Measurements from ENCODE around the gene CD27. TPM values are rescaled to one million over a fixed set of nuclear protein-coding genes. Genes with fewer than 3 reads are reported as not detected.
A peak's percentile ranks its signal among the peaks of the same experiment; 100 is the strongest.

Gene CD27
- total RNA-seq, 4 donors from 2014 or later, result 0.44 to 0.63 TPM; not detected in 2

DNA sequence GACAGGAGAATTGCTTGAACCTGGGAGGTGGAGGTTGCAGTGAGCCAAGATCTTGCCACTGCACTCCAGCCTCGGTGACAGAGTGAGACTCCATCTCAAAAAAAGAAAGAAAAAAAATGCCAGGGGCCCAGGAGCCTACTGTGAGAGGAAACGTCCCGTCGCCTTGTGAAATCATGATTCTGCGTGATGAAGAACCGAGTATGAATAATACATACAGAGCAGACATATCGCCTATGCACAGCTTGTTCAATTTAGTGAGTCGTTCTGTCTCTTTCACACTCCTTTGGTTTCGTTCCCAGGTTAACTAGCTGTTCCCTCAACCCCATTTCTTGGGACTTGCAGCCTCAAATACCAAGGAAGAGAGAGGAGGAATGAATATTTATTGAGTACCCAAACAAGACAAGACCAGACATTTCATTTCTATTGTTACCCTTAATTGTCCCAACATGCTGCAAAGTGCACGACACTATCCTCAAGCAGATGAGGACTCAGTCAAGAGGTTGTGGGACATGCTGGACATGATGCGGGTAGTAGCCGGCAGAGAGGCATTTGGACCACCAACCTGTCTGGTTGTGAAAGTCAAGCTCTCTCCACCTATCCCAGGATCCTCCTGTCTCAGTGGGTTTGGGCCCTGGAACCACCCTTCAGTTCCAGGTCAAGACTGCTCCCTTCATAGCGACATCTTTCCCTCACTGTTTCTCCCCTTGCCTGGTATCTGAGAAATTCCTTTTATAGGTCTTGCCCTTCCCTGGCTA, 8.6 kb upstream of the CD27 start:
- no peak for TF ChIP-seq EP300 (IDR thresholded peaks at IDR 0.05)
- TF ChIP-seq, protein P1, sequence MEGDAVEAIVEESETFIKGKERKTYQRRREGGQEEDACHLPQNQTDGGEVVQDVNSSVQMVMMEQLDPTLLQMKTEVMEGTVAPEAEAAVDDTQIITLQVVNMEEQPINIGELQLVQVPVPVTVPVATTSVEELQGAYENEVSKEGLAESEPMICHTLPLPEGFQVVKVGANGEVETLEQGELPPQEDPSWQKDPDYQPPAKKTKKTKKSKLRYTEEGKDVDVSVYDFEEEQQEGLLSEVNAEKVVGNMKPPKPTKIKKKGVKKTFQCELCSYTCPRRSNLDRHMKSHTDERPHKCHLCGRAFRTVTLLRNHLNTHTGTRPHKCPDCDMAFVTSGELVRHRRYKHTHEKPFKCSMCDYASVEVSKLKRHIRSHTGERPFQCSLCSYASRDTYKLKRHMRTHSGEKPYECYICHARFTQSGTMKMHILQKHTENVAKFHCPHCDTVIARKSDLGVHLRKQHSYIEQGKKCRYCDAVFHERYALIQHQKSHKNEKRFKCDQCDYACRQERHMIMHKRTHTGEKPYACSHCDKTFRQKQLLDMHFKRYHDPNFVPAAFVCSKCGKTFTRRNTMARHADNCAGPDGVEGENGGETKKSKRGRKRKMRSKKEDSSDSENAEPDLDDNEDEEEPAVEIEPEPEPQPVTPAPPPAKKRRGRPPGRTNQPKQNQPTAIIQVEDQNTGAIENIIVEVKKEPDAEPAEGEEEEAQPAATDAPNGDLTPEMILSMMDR (IDR thresholded peaks at IDR 0.05), result no peak
- no peak for TF ChIP-seq POLR2A (IDR thresholded peaks at IDR 0.05)
- H3K4me3 ChIP-seq, result no peak overlapping the region
- H3K9me3 ChIP-seq, result no peaks in the 10 kb centered on the region
- DNase-seq (ENCODE audit: low spot score in 2 of 2), result no peak
- H3K36me3 ChIP-seq, result peaks cover 0 to 20% (median 0%) of the 10 kb centered on the region in 3 donors
- H3K4me1 ChIP-seq, result peaks cover 0 to 6% (median 2%) of the 10 kb centered on the region in 4 donors
- WGBS, 2 donors, result 85 to 88% methylated on average over 13 of the region's 13 CpGs
- no peak overlapping the region for H3K27ac ChIP-seq
- no peaks in the 10 kb centered on the region for H3K27me3 ChIP-seq

DNA sequence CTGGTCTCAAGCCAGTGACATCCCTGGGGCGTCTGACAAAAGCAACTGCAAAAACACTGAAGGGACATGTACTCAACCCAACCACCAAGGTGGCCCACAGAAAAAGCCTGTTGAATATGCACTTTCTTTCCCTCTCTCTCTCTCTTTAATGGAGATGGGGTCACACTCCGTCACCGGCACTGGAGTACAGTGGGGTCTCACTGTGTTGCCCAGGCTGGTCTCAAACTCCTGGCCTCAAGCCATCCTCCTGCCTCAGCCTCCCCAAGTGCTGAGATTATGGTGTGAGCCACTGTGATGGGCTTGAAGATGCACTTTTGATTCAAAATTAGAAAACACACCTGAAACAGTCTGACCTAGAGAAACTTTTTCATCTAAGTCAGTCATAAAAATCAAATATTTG, 7.2 kb upstream of the CD27 start:
- TF ChIP-seq, protein P1 (IDR thresholded peaks at IDR 0.05), result no peak
- TF ChIP-seq EP300 (IDR thresholded peaks at IDR 0.05) (no peak), POLR2A (IDR thresholded peaks at IDR 0.05) (no peak)
- DNase-seq (ENCODE audit: low spot score in 2 of 2), result no peak
- Histone ChIP-seq H3K4me3 (no peak overlapping the region), H3K27me3 (no peaks in the 10 kb centered on the region), H3K36me3 (peaks cover 0 to 31% (median 0%) of the 10 kb centered on the region in 3 donors), H3K27ac (no peak overlapping the region), H3K4me1 (no peaks in the 10 kb centered on the region), H3K9me3 (no peaks in the 10 kb centered on the region)
- 86% methylated on average over 3 of the region's 3 CpGs for WGBS, 2 donors

DNA sequence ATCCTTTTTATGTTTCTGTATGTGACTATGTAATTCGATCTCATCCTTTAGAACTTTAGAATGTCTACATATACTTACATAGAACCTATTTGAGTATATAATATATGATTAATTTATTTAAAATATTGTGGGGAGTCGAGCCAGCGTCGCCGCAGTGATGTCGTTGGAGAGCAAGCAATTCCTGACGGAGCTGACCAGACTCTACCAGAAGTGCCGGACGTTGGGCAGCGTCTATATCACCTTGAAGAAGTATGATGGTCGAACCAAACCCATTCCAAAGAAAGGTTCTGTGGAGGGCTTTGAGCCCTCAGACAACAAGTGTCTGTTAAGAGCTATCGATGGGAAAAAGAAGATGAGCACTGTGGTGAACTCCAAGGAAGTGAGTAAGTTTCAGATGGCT, 6.4 kb upstream of the CD27 start:
- no peaks in the 10 kb centered on the region for H3K9me3 ChIP-seq
- TF ChIP-seq, protein P1 (IDR thresholded peaks at IDR 0.05), result no peak
- TF ChIP-seq EP300 (IDR thresholded peaks at IDR 0.05) (no peak), POLR2A (IDR thresholded peaks at IDR 0.05) (no peak)
- no peaks in the 10 kb centered on the region for H3K27me3 ChIP-seq
- H3K4me1 ChIP-seq, result no peaks in the 10 kb centered on the region
- 87 to 91% methylated on average over 12 of the region's 12 CpGs for WGBS, 2 donors
- no peak overlapping the region for H3K27ac ChIP-seq
- H3K36me3 ChIP-seq, result peaks cover 0 to 39% (median 0%) of the 10 kb centered on the region in 3 donors
- DNase-seq (ENCODE audit: low spot score in 2 of 2), result no peak
- no peak overlapping the region for H3K4me3 ChIP-seq

DNA sequence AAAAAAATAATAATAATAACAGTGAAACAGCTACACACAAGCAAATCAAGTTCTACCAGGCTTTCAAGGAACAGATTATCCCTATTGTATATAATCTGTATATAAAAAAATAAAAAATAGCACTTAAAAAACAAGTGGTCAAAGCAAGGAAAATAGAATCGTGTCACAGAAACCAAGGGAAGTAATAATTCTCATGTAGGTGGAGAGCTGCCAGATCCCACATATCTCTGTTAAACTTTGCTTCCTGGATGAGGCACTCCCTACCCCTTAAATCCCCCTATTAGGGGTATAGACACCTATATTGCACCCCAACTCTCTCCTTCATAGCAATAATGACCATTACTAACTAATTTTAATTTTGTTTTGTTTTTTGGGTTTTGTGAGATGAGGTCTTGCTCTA, 4.4 kb upstream of the CD27 start:
- Histone ChIP-seq H3K36me3 (peaks cover 0 to 59% (median 0%) of the 10 kb centered on the region in 3 donors), H3K27me3 (no peaks in the 10 kb centered on the region), H3K4me1 (no peaks in the 10 kb centered on the region), H3K4me3 (no peak overlapping the region), H3K27ac (no peak overlapping the region), H3K9me3 (no peaks in the 10 kb centered on the region)
- TF ChIP-seq, protein P1 (IDR thresholded peaks at IDR 0.05), result no peak
- TF ChIP-seq POLR2A (IDR thresholded peaks at IDR 0.05), result no peak
- no peak for TF ChIP-seq EP300 (IDR thresholded peaks at IDR 0.05)
- WGBS, 2 donors, result 49 to 74% methylated on average over 1 of the region's 1 CpG
- no peak for DNase-seq (ENCODE audit: low spot score in 2 of 2)

DNA sequence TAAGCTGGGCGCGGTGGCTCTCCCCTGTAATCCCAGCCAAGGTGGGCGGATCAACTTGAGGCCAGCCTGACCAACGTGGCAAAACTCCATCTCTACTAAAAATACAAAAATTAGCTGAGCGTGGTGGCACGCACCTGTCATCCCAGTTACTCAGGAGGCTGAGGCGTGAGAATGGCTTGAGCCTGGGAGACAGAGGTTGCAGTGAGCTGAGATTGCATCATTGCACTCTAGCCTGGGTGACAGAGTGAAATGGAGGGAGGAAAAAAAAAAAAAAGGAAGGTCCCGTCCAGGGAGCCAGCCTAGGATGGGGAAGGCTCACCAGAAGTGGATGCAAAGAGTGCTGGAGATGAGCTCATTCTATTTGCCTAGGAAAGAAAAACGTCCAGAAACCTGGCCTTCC, 1.9 kb upstream of the CD27 start:
- WGBS, 2 donors, result 80% methylated on average over 9 of the region's 9 CpGs
- Histone ChIP-seq H3K36me3 (peaks cover 0 to 84% (median 0%) of the 10 kb centered on the region in 3 donors), H3K9me3 (no peaks in the 10 kb centered on the region), H3K4me1 (no peaks in the 10 kb centered on the region), H3K27me3 (no peaks in the 10 kb centered on the region), H3K27ac (peak overlapping the region in 1 of 4 donors; percentile 56), H3K4me3 (no peak overlapping the region)
- DNase-seq (ENCODE audit: low spot score in 2 of 2), result no peak
- no peak for TF ChIP-seq EP300 (IDR thresholded peaks at IDR 0.05)
- TF ChIP-seq, protein P1 (IDR thresholded peaks at IDR 0.05), result no peak

Data from tibial nerve (tissue), 4 donors.